HG03378 (cell line): ENCODE data around the gene EFEMP2.
"Not testable (repeated sequence)": the region's sequence is repeated elsewhere in the genome, so short reads cannot be mapped to it uniquely, and the experiment has no call there.

Experiments
- ATAC-seq: cut with Tn5 transposase; IDR thresholded peaks from one replicate; pipeline ENCODE4 v1.9.1; 2021; ENCODE audit warnings: mild to moderate bottlenecking, moderate library complexity; ENCODE audit not compliant: unreplicated experiment

The EFEMP2 gene

GRCh38 chr11:65856689-65857499, 15.7 kb downstream of the EFEMP2 start:
- no peak for ATAC-seq

GRCh38 chr11:65855927-65856363, 16.7 kb downstream of the EFEMP2 start:
- no peak for ATAC-seq

GRCh38 chr11:65854852-65855837, 17.5 kb downstream of the EFEMP2 start:
- ATAC-seq, result no peak

- ATAC-seq, result no peak
Observed at GRCh38 chr11:65854161-65854592, 18.4 kb downstream of the EFEMP2 start.

- ATAC-seq, result no peak
Observed at GRCh38 chr11:65853246-65853979, 19.2 kb downstream of the EFEMP2 start.

GRCh38 chr11:65852508-65853245, 19.9 kb downstream of the EFEMP2 start:
- ATAC-seq, result no peak

- no peak for ATAC-seq
Observed at GRCh38 chr11:65851811-65852507, 20.6 kb downstream of the EFEMP2 start.

- ATAC-seq, result no peak
Observed at GRCh38 chr11:65851083-65851579, 21.5 kb downstream of the EFEMP2 start.

- ATAC-seq, result no peak
Observed at GRCh38 chr11:65850217-65851082, 22.1 kb downstream of the EFEMP2 start.

GRCh38 chr11:65849771-65850216, 22.8 kb downstream of the EFEMP2 start:
- no peak for ATAC-seq

- ATAC-seq, result no peak
Observed at GRCh38 chr11:65849366-65849765, 23.2 kb downstream of the EFEMP2 start.

GRCh38 chr11:65848693-65849092, 23.9 kb downstream of the EFEMP2 start:
- ATAC-seq, result not testable (repeated sequence)

- no peak for ATAC-seq
Observed at GRCh38 chr11:65847746-65848145, 24.9 kb downstream of the EFEMP2 start.

GRCh38 chr11:65844231-65844872, 28.2 kb downstream of the EFEMP2 start:
- no peak for ATAC-seq

- ATAC-seq, result no peak
Observed at GRCh38 chr11:65843811-65844210, 28.8 kb downstream of the EFEMP2 start.

- ATAC-seq, result no peak
Observed at GRCh38 chr11:65842144-65842543, 30.5 kb downstream of the EFEMP2 start.

- no peak for ATAC-seq
Observed at GRCh38 chr11:65834202-65834601, 38.4 kb downstream of the EFEMP2 start.
